Activated naive CD4-positive, alpha-beta T cell treated with anti-CD3 and anti-CD28 coated beads for 36 hours (primary cell): ENCODE measurements around the gene SLC5A2. TPM values are rescaled to one million over a fixed set of nuclear protein-coding genes. Genes with fewer than 3 reads are reported as not detected.
A peak's percentile ranks its signal among the peaks of the same experiment; 100 is the strongest.
"Not testable (repeated sequence)": the region's sequence is repeated elsewhere in the genome, so short reads cannot be mapped to it uniquely, and the experiment has no call there.

Experiments
- CTCF ChIA-PET: fragments of 350-600 bp; sonication (Branson Sonifier 250); formaldehyde crosslinking; loops from one replicate; lab custom pipeline; 2021; ENCODE audit warnings: antibody characterized with exemption; lab: Charles Lee
- DNase-seq: peaks from one replicate; pipeline ENCODE4 v3.0.0-alpha.2; 2020
- H3K27ac Mint-ChIP-seq: one replicate; pipeline ENCODE4 v1.8.0; 2021; ENCODE audit warnings: mild to moderate bottlenecking, mixed read lengths
- H3K27me3 Mint-ChIP-seq: one replicate; pipeline ENCODE4 v1.8.0; 2021; ENCODE audit warnings: low read depth, mixed read lengths
- H3K36me3 Mint-ChIP-seq: one replicate; pipeline ENCODE4 v1.8.0; 2021; ENCODE audit warnings: low read depth, mixed read lengths
- H3K4me1 Mint-ChIP-seq: one replicate; pipeline ENCODE4 v1.8.0; 2021; ENCODE audit warnings: low read depth, mixed read lengths
- H3K4me3 Mint-ChIP-seq: one replicate; pipeline ENCODE4 v1.8.0; 2021; ENCODE audit warnings: mild to moderate bottlenecking, moderate library complexity, mixed read lengths
- H3K9me3 Mint-ChIP-seq: one replicate; pipeline ENCODE4 v1.8.0; 2021; ENCODE audit warnings: mixed read lengths
- intact Hi-C: fragments of 100-400 bp; cut with micrococcal nuclease; formaldehyde crosslinking; loops from one replicate; pipeline ENCODE4 v1.15.1; 2023
- total RNA-seq, 2 experiments: library from RNA; stranded (reverse); gene quantifications; one replicate each; pipeline ENCODE4 v1.2.3, GENCODE V29; 2021

The SLC5A2 gene
- total RNA-seq = not detected

DNA sequence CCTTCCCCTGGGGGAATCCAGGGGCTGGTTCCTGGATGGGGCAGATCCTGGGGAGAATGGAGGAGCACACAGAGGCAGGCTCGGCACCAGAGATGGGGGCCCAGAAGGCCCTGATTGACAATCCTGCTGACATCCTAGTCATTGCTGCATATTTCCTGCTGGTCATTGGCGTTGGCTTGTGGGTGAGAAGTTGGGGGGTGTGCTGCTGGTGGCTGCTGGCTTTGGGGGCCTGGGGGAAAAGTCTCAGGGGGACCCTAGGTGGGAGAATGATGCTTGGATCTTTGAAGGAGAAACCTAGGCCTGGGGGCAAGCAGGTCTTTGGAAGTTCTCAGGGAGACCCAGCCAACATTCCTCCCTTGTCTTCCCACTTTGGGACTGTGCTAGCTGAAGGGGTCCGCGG lies at the start of gene SLC5A2:
Gene SLC5A2, plus strand, starts transcription at position 43 of the 400 bp plus-strand sequence. Its CDS starts 14 bp downstream, at position 57.
- Mint-ChIP-seq H3K4me3 (no peak within 1 kb of the TSS), H3K27ac (no peak within 1 kb of the TSS), H3K27me3 (no peaks in the 10 kb centered on the region), H3K9me3 (no peaks in the 10 kb centered on the region), H3K36me3 (no peaks in the 10 kb centered on the region), H3K4me1 (peaks cover 5% of the 10 kb centered on the region)
- CTCF ChIA-PET = no interaction called here
- intact Hi-C loops = no loop called here
- no peak for DNase-seq

DNA sequence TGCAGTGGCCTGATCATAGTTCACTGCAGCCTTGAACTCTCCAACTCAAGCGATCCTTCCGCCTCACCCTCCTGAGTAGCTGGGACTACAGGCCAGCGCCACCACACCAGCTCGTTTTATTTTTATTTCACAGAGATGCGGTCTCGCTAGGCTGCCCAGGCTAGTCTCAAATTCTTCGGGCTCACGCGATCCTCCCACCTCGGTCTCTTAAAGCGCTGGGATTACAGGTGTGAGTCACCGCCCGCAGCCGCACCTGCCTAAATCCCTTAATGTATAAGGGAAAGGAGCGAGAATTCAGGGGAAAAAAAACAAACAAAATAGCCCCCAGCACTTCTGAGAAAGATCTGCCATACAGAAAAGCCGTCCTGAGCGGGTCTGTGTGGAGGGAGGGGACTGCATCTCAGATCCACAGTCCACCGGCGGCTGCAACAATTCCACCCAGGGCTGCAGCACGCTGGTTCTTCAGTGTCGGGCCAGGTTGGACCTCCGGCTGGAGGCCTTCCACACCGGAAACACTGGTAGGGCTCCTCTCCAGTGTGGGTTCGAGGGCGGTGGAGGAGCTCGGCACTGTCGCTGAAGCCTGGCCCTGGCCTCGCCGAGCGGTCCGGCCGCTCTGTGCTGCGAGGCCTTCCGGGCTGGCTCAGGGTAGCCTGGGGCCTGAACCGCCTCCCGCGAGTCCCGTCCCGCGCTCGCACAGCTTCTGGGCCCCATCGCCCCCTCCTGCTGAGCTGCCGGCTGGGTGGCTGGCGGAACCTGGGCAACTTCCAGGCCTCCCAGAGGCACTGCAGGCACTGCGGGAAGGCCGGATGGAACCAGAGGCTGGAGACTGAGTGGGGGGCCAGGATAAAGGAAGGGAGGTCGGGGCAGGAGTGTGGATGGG lies 47.3 kb upstream of the SLC5A2 start:
- H3K27me3 Mint-ChIP-seq = no peaks in the 10 kb centered on the region
- H3K36me3 Mint-ChIP-seq = no peaks in the 10 kb centered on the region

DNA sequence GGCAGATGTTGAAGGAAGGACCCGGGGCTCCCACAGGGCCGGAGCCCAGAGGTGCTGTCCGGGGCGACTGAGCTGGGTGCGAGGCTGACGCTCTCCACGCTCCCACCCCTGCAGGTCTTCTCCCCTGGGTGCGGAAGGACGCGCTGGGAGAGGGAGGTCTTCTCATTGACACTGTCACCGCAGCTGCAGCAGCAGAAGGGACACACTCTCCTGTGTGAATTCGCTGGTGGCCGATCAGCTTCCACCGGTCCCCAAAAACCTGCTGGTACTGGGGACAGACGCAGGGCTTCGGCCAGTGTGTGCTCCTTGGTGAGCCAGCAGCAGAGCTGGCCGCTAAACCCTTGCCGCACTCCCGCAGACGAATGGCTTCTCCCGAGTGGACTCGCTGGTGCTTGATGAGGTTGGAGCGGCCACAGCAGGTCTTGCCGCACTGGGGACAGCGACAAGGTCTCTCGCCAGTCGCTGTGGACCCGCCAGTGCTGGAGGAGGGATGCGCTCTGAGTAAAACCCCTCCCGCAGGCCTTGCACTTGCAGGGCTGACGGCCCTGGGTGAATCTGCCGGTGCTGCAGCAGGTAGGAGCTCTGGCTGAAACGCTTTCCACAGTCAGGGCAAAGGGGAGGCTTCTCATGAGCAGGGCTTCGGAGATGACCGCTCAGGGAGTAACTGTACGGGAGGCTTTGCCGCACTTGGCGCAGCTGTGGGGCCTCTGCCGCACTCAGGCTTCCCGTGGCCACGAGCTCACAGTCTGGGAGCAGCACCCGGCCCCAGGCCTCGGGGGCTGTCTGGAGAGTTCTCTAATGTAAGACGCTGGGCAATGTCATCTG lies 46.5 kb upstream of the SLC5A2 start:
- H3K27me3 Mint-ChIP-seq = no peaks in the 10 kb centered on the region
- CTCF ChIA-PET = interaction anchor here (0.6 kb wide), 1 partner anchor 406 kb away, joined by 3 read pairs; no protein-coding TSS in a partner anchor
- intact Hi-C loops = no loop called here
- H3K36me3 Mint-ChIP-seq = no peaks in the 10 kb centered on the region
- DNase-seq = no peak
- no peaks in the 10 kb centered on the region for H3K9me3 Mint-ChIP-seq
- H3K27ac Mint-ChIP-seq = no peak overlapping the region
- no peak overlapping the region for H3K4me3 Mint-ChIP-seq
- peaks cover 5% of the 10 kb centered on the region for H3K4me1 Mint-ChIP-seq

More for the DNA sequence above, 47.3 kb upstream of the SLC5A2 start:
- CTCF ChIA-PET = interaction anchor here (1.2 kb wide), 1 partner anchor 20 kb away, joined by 4 read pairs; no protein-coding TSS in a partner anchor
- H3K27ac Mint-ChIP-seq = no peak overlapping the region
- intact Hi-C loops = no loop called here
- H3K9me3 Mint-ChIP-seq = no peaks in the 10 kb centered on the region
- DNase-seq = no peak
- H3K4me1 Mint-ChIP-seq = peaks cover 8% of the 10 kb centered on the region
- no peak overlapping the region for H3K4me3 Mint-ChIP-seq

DNA sequence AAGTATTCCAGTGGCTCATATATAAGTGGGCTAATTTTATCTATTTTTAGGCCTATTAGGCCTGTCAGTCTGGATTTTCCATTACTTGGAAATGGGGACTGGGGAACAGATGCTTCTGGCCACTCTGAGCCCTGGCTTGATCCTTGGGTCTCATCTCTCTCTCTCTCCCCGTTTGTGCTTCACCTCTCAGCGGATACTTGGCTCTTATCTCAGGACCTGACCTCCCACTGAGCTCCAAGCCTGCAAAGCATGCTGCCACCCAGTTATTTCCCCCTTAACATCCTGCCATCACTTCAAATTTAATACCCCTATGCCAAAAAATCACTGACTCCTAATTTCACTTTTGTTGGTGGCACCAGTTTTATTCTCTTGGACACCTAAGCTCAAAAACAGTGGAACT lies 44.5 kb upstream of the SLC5A2 start:
- no peak overlapping the region for H3K4me3 Mint-ChIP-seq
- no peaks in the 10 kb centered on the region for H3K9me3 Mint-ChIP-seq
- no peak overlapping the region for H3K27ac Mint-ChIP-seq

DNA sequence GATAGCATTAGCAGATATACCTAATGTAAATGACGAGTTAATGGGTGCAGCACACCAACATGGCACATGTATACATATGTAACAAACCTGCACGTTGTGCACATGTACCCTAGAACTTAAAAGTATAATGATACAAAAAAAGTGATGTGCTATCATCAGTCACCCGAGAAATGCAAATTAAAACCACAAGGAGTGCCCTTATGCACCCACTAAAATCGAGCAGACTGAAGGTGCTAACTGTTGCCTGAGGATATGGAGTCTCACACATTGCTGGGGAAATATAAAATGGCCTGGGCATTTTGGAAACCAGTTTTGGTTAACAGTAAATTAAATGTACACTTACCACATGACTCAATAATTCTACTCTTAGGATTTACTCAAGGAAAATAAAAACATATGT lies 43.9 kb upstream of the SLC5A2 start:
- H3K4me1 Mint-ChIP-seq, H3K9me3 Mint-ChIP-seq, H3K36me3 Mint-ChIP-seq, DNase-seq, H3K27me3 Mint-ChIP-seq, CTCF ChIA-PET, H3K27ac Mint-ChIP-seq, intact Hi-C loops, H3K4me3 Mint-ChIP-seq: not testable (repeated sequence)

More for the DNA sequence above, 44.5 kb upstream of the SLC5A2 start:
- no peaks in the 10 kb centered on the region for H3K36me3 Mint-ChIP-seq
- intact Hi-C loops = no loop called here
- no peaks in the 10 kb centered on the region for H3K27me3 Mint-ChIP-seq
- peaks cover 9% of the 10 kb centered on the region for H3K4me1 Mint-ChIP-seq
- CTCF ChIA-PET = no interaction called here
- DNase-seq = no peak

DNA sequence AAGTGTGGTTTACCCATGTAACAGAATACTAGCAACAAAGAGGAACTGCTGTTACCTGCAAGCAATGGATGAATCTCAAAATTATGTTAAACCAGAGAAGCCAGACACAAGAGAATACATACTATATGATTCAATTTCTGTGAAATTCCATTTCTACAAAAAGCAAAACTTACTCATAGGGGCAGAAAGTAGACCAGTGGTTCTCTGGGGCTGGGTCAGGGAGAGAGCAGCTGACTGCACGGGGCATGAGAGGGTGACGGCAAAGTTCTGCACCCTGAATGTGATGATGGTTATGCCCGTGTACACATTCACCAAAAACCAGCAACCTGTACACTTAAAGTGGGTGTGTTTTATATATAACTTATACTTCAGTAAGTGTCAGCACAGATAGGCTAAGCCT lies 43.4 kb upstream of the SLC5A2 start:
- CTCF ChIA-PET = no interaction called here
- no peaks in the 10 kb centered on the region for H3K27me3 Mint-ChIP-seq
- peaks cover 9% of the 10 kb centered on the region for H3K4me1 Mint-ChIP-seq
- DNase-seq = no peak
- no peaks in the 10 kb centered on the region for H3K36me3 Mint-ChIP-seq
- no peak overlapping the region for H3K4me3 Mint-ChIP-seq
- no peak overlapping the region for H3K27ac Mint-ChIP-seq
- H3K9me3 Mint-ChIP-seq = no peaks in the 10 kb centered on the region
- intact Hi-C loops = no loop called here

DNA sequence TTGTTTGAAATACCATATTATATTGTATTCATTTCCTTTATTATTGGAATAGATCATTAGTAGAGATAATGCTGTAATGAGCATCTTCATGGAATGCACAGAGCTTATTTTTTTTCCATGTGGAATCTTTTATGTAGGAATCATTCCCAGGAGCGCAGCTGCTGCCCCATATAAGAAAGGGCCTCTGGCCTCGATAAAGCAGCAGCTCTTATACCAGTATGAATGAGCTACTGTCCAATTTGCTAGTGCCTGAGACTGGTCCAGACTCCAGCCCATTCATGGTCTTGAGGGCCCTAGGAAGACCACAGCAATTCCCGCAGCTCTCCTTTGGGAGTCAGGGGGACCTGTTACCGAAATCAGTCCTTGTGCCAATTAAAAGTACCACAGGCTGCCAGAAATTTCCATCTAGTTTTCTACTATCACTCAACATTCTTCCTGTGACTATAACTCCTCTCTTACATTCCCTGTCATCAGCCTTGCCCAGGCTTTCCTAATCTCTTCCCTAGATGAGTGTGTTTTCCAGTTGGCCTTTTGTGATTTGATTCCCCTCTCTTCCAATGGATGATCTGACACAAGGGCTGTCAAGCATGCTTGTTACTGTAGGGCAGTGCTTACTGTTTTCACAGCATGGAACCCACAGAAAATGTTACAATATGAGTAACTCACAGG lies 42.3 kb upstream of the SLC5A2 start:
- H3K4me3 Mint-ChIP-seq = no peak overlapping the region
- no peaks in the 10 kb centered on the region for H3K36me3 Mint-ChIP-seq
- intact Hi-C loops = loop anchor here (5.0 to 10.0 kb wide), 4 partner anchors 58 to 238 kb away; partner anchors contain the start of gene PYCARD
- H3K4me1 Mint-ChIP-seq = peaks cover 9% of the 10 kb centered on the region
- no peaks in the 10 kb centered on the region for H3K27me3 Mint-ChIP-seq
- no peak for DNase-seq
- CTCF ChIA-PET = no interaction called here
- no peaks in the 10 kb centered on the region for H3K9me3 Mint-ChIP-seq
- H3K27ac Mint-ChIP-seq = no peak overlapping the region

DNA sequence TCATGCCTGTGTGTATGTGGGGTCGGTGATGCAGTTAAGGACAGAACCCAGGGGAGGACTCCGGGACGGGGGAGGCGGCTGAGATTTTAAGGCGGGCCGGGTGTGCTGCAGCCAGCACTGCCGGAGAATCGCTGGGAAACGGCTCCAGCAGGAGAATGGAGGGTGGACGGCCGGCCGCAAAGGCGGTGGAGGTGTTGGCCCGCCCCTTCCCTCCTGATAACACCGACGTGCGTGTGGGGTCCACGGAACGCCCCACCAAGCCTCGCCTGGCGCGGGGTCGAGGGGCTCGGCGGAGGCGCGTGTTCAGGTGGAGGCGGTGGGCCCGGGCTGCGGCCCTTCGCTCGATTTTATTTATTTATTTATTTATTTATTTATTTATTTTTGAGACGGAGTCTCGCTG lies 41.0 kb upstream of the SLC5A2 start:
- Mint-ChIP-seq H3K27me3 (no peaks in the 10 kb centered on the region), H3K27ac (no peak overlapping the region)
- CTCF ChIA-PET = interaction anchor here (0.7 to 3.4 kb wide), 7 partner anchors 10 to 457 kb away, joined by 3 to 14 read pairs (median 3); partner anchors contain the start of gene HSD3B7

DNA sequence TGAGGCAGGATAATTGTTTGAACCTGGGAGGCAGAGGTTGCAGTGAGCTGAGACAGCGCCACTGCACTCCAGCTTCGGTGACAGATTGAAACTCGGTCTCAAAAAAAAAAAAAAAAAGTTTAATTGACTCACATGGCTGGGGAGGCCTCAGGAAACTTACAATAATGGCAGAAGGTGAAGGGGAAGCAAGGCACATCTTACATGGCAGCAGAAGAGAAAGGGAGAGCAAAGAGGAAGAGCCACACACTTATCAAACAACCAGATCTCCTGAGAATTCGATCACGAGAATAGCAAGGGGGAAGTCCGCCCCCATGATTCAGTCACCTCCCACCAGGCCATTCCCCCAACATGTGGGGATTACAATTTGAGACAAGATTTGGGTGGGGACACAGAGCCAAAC lies 37.0 kb upstream of the SLC5A2 start:
- H3K4me3 Mint-ChIP-seq, H3K27me3 Mint-ChIP-seq, H3K4me1 Mint-ChIP-seq, H3K36me3 Mint-ChIP-seq, DNase-seq, H3K9me3 Mint-ChIP-seq, H3K27ac Mint-ChIP-seq: not testable (repeated sequence)
- intact Hi-C loops = loop anchor here (10.0 kb wide), 1 partner anchor 181 kb away; no protein-coding TSS in a partner anchor
- CTCF ChIA-PET = interaction anchor here (0.6 to 1.6 kb wide), 3 partner anchors 17 to 463 kb away, joined by 3 read pairs; no protein-coding TSS in a partner anchor

More for the DNA sequence above, 41.0 kb upstream of the SLC5A2 start:
- Mint-ChIP-seq H3K9me3 (no peaks in the 10 kb centered on the region), H3K36me3 (no peaks in the 10 kb centered on the region), H3K4me3 (peak overlapping the region; percentile 71), H3K4me1 (peaks cover 9% of the 10 kb centered on the region)
- intact Hi-C loops = loop anchor here (5.0 to 10.0 kb wide), 4 partner anchors 60 to 240 kb away; partner anchors contain the start of gene PYCARD
- DNase-seq = no peak

DNA sequence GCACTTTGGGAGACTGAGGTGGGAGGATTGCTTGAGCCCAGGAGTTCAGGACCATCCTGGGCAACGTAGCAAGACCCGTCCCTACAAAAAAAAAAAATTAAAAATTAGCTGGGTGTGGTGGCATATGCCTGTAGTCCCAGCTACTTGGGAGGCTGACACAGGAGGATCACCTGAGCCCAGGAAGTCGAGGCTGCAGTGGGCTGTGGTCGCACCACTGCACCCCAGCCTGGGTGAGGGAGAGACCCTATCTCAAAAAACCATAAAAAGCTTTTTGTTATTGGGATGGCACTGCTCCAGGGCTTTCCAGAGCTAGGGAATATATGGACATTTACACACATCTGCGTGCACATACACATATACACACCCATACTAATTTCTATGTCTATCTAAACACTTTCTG lies 31.7 kb upstream of the SLC5A2 start:
- CTCF ChIA-PET = interaction anchor here (0.7 to 1.0 kb wide), 3 partner anchors 8 to 92 kb away, joined by 4 to 6 read pairs (median 5); no protein-coding TSS in a partner anchor
- no peaks in the 10 kb centered on the region for H3K9me3 Mint-ChIP-seq
- no peak for DNase-seq
- H3K27me3 Mint-ChIP-seq = no peaks in the 10 kb centered on the region
- H3K4me1 Mint-ChIP-seq = peaks cover 31% of the 10 kb centered on the region
- no peak overlapping the region for H3K4me3 Mint-ChIP-seq
- H3K27ac Mint-ChIP-seq = no peak overlapping the region
- peaks cover 9% of the 10 kb centered on the region for H3K36me3 Mint-ChIP-seq
- intact Hi-C loops = no loop called here

DNA sequence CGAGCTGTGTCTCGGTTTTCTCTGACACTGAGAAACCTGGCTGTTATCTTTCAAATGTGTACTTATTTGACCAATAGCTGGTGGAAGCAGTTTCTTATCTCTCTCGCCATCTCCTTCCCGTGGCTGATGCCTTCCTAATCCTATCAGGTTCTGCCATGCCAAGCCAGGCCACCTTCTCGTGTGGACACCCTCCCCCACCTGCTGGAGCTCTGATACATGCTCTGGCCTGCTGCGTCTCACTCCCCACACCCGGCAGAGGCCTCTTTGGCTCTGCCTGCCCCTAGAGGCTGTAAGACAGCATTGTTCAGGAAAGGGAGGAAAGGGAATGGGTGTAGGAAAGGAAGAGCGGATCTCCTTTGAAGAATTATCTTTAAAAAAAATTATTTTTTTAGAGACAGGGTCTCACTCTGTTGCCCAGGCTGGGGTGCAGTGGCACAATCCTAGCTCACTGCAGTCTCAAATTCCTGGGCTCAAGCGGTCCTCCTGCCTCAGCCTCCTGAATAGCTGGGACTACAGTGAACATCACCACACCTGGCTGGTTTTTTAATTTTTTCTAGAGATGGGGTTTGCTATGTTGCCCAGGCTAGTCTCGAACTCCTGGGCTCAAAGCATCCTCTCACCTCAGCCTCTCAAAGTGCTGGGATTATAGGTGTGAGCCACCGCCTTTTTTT lies 31.1 kb upstream of the SLC5A2 start:
- H3K36me3 Mint-ChIP-seq = peaks cover 11% of the 10 kb centered on the region
- no peaks in the 10 kb centered on the region for H3K9me3 Mint-ChIP-seq
- H3K4me1 Mint-ChIP-seq = peaks cover 36% of the 10 kb centered on the region
- H3K27me3 Mint-ChIP-seq = no peaks in the 10 kb centered on the region
- CTCF ChIA-PET = interaction anchor here (0.7 to 1.3 kb wide), 5 partner anchors 8 to 254 kb away, joined by 3 to 6 read pairs (median 5); no protein-coding TSS in a partner anchor
- intact Hi-C loops = no loop called here
- H3K27ac Mint-ChIP-seq = no peak overlapping the region
- no peak for DNase-seq
- no peak overlapping the region for H3K4me3 Mint-ChIP-seq
